GM12878 (cell line): ENCODE data around the gene FBXW8. TPM values are rescaled to one million over a fixed set of nuclear protein-coding genes. Genes with fewer than 3 reads are reported as not detected.

Source experiments
- ATAC-seq: fragments of 200-7000 bp; cut with Tn5 transposase; 3 replicates; pipeline ENCODE4 v1.9.1; 2020; ENCODE audit warnings: mild to moderate bottlenecking, moderate library complexity
- BruUV-seq: library from RNA; stranded (reverse); fragments of 400-500 nt; replicated peaks from 2 replicates; lab custom pipeline; 2021; lab: Mats Ljungman, UMichigan
- CTCF ChIA-PET: fragments of 300-600 bp; sonication (Branson Sonifier 250); formaldehyde crosslinking; extraction: SDS; loops from one replicate; lab custom pipeline; 2021; ENCODE audit warnings: inconsistent platforms; lab: Yijun Ruan, JAX
- POLR2A ChIA-PET: fragments of 350-600 bp; formaldehyde crosslinking; extraction: SDS; loops from one replicate; lab custom pipeline; 2021; ENCODE audit warnings: inconsistent platforms; lab: Charles Lee
- RAD21 ChIA-PET: fragments of 300-600 bp; sonication (Branson Sonifier 250); formaldehyde crosslinking; loops from one replicate; lab custom pipeline; 2023; ENCODE audit warnings: antibody characterized with exemption; ENCODE audit not compliant: unreplicated experiment; lab: Charles Lee
- SMC1A ChIA-PET: fragments of 300-600 bp; sonication (Branson Sonifier 250); formaldehyde crosslinking; loops from one replicate; lab custom pipeline; 2023; ENCODE audit not compliant: unreplicated experiment, uncharacterized antibody; lab: Charles Lee
- DNase-seq: peaks from one replicate; pipeline ENCODE4 v3.0.0-alpha.2; 2011; ENCODE audit warnings: low read depth, low spot score
- FAIRE-seq: peaks from 3 replicates; lab custom pipeline; 2011; peaks lifted over from hg19 to GRCh38; lab: Jason Lieb, UNC
- H2AFZ ChIP-seq: 2 replicates; pipeline ENCODE4 v1.6.0; 2011; ENCODE audit warnings: low read depth, low read length, control low read depth; ENCODE audit not compliant: control insufficient read depth
- H3K27ac ChIP-seq: 2 replicates; pipeline ENCODE4 v1.5.1; 2011; ENCODE audit warnings: control low read depth; ENCODE audit not compliant: control insufficient read depth, insufficient read depth
- H3K27me3 ChIP-seq, 2 experiments: replicated peaks in 1 of 2; 2 replicates each; pipeline versions ENCODE4 v1.6.0 to v1.6.1; 2011; ENCODE audit warnings: low read length in 1 of 2; ENCODE audit not compliant: control insufficient read depth in 2 of 2, insufficient read depth in 2 of 2
- H3K36me3 ChIP-seq, 2 experiments: 2 replicates each; pipeline ENCODE4 v1.5.1; 2011; ENCODE audit warnings: low read length in 1 of 2; ENCODE audit not compliant: control insufficient read depth in 2 of 2, insufficient read depth in 2 of 2
- H3K4me1 ChIP-seq: 2 replicates; pipeline ENCODE4 v1.6.1; 2011; ENCODE audit warnings: mild to moderate bottlenecking, low read length, moderate library complexity, mixed read lengths; ENCODE audit not compliant: control insufficient read depth, insufficient read depth
- H3K4me2 ChIP-seq: 2 replicates; pipeline ENCODE4 v1.6.0; 2011; ENCODE audit warnings: control low read depth; ENCODE audit not compliant: control insufficient read depth, insufficient read depth
- H3K4me3 ChIP-seq: fragments of 200-600 bp; sonication (generic); 2 replicates; pipeline ENCODE4 v1.5.1; 2016
- H3K79me2 ChIP-seq: 2 replicates; pipeline ENCODE4 v1.6.0; 2011; ENCODE audit warnings: low read length; ENCODE audit not compliant: control insufficient read depth, insufficient read depth
- H3K9ac ChIP-seq: 2 replicates; pipeline ENCODE4 v1.8.0; 2011; ENCODE audit warnings: low read length, control low read depth, mixed read lengths; ENCODE audit not compliant: control insufficient read depth, insufficient read depth
- H3K9me3 ChIP-seq: replicated peaks from 3 replicates; pipeline ENCODE4 v1.5.1; 2011; ENCODE audit warnings: mild to moderate bottlenecking, low read length; ENCODE audit not compliant: control insufficient read depth, insufficient read depth
- H4K20me1 ChIP-seq: 2 replicates; pipeline ENCODE4 v1.6.0; 2011; ENCODE audit not compliant: control insufficient read depth, insufficient read depth
- BMI1 ChIP-seq: fragments of 450-650 bp; IDR thresholded peaks from 2 replicates; pipeline ENCODE4 v1.6.1; 2016; ENCODE audit warnings: mild to moderate bottlenecking, moderate library complexity, borderline replicate concordance
- HCFC1 ChIP-seq: fragments of 150-350 bp; IDR thresholded peaks from 2 replicates; pipeline ENCODE4 v1.6.1; 2014; ENCODE audit warnings: low read length
- HDGF ChIP-seq: fragments of 450-650 bp; IDR thresholded peaks from 2 replicates; pipeline ENCODE4 v1.6.1; 2016; ENCODE audit warnings: antibody characterized with exemption
- IKZF2 ChIP-seq, 2 experiments: fragments of 450-650 bp; IDR thresholded peaks; 2 replicates each; pipeline ENCODE4 v1.6.1; 2017; ENCODE audit warnings: mild to moderate bottlenecking in 2 of 2, moderate library complexity in 2 of 2
- KLF5 ChIP-seq: fragments of 450-650 bp; IDR thresholded peaks from 2 replicates; pipeline ENCODE4 v1.6.1; 2014; ENCODE audit warnings: mild to moderate bottlenecking; ENCODE audit not compliant: partially characterized antibody
- NBN ChIP-seq: fragments of 450-650 bp; IDR thresholded peaks from 2 replicates; pipeline ENCODE4 v1.6.1; 2016
- RAD21 ChIP-seq: IDR thresholded peaks from 2 replicates; pipeline ENCODE4 v1.6.1; 2011; ENCODE audit warnings: mild to moderate bottlenecking, low read depth, low read length, moderate library complexity; ENCODE audit not compliant: insufficient read depth
- RUNX3 ChIP-seq: IDR thresholded peaks from 2 replicates; pipeline ENCODE4 v1.6.1; 2012; ENCODE audit warnings: low read length, inconsistent platforms
- SMAD5 ChIP-seq: IDR thresholded peaks from 2 replicates; pipeline ENCODE4 v1.6.1; 2016; ENCODE audit warnings: antibody characterized with exemption, low read depth
- STAT3 ChIP-seq: IDR thresholded peaks from 2 replicates; pipeline ENCODE4 v1.6.1; 2011; ENCODE audit warnings: low read depth, low read length, improper control_type of control experiment
- TBL1XR1 ChIP-seq: IDR thresholded peaks from 2 replicates; pipeline ENCODE4 v1.6.1; 2012; ENCODE audit warnings: low read depth, low read length, improper control_type of control experiment
- YBX1 ChIP-seq: fragments of 450-650 bp; IDR thresholded peaks from 2 replicates; pipeline ENCODE4 v1.6.1; 2016; ENCODE audit warnings: antibody characterized with exemption
- YY1 ChIP-seq: IDR thresholded peaks from 2 replicates; pipeline ENCODE4 v1.6.1; 2011; ENCODE audit warnings: low read depth, mild to moderate bottlenecking, low read length
- ZNF384 ChIP-seq: IDR thresholded peaks from 2 replicates; pipeline ENCODE4 v1.6.1; 2012; ENCODE audit warnings: low read depth, mild to moderate bottlenecking, low read length, improper control_type of control experiment, borderline replicate concordance
- WGBS: methylation state at CpG from one replicate; pipeline ENCODE4 v1.1.6; 2016; ENCODE audit warnings: low lambda C conversion rate; ENCODE audit not compliant: insufficient replicate concordance, insufficient coverage; ENCODE audit errors: missing lambda C conversion rate; 5-methylcytosine and 5-hydroxymethylcytosine counted together
- in situ Hi-C: fragments of 300-500 bp; cut with MboI; formaldehyde crosslinking; loops from 9 replicates; pipeline ENCODE4 v1.14.3; 2018; ENCODE audit warnings: mixed read lengths
- intact Hi-C: fragments of 100-400 bp; cut with micrococcal nuclease; formaldehyde crosslinking; loops from one replicate; pipeline ENCODE4 v1.14.2; 2022; ENCODE audit not compliant: unreplicated experiment
- polyA plus RNA-seq, 11 experiments: library from polyadenylated mRNA; depleted of rRNA in 4 of 11; unstranded in 6 of 11; stranded (reverse) in 5 of 11; fragments of >200 nt; fragmentation: Nextera tagmentation in 4 of 11; fragmentation: Illumina TruSeq in 1 of 11; extraction: Ambion mirVana in 4 of 11; extraction: Trizol in 1 of 11; gene quantifications; 1 replicate in 1 of 11; 2 replicates in 10 of 11; pipeline versions ENCODE4 v1.2.1 to v1.2.3, GENCODE V29; 2011 to 2016; ENCODE audit warnings: inconsistent platforms in 2 of 11, missing spikeins in 2 of 11, low read depth in 1 of 11
- total RNA-seq, 4 experiments: library from RNA; depleted of rRNA in 3 of 4; stranded (reverse); fragments of >200 nt in 3 of 4; fragmentation: Illumina TruSeq in 1 of 4; extraction: Trizol in 1 of 4; gene quantifications; 2 replicates each; pipeline versions ENCODE4 v1.2.1 to v1.2.3, GENCODE V29; 2013 to 2021
- TF ChIP-seq, protein P1 (sequence below): fragments of 450-650 bp; conservative IDR thresholded peaks from 2 replicates; pipeline ENCODE4 v1.6.1; 2017; ENCODE audit warnings: mild to moderate bottlenecking, moderate library complexity
- TF ChIP-seq, protein P2 (sequence below): IDR thresholded peaks from 2 replicates; pipeline ENCODE4 v1.6.1; 2012; ENCODE audit warnings: low read depth, low read length, improper control_type of control experiment

The FBXW8 gene
- total and polyA plus RNA-seq, 10 of the 15 experiments (the other 5 are each of a cell fraction or from before 2014, with no cell fraction given) = 0.49 to 7.5 (median 4.4) TPM

DNA sequence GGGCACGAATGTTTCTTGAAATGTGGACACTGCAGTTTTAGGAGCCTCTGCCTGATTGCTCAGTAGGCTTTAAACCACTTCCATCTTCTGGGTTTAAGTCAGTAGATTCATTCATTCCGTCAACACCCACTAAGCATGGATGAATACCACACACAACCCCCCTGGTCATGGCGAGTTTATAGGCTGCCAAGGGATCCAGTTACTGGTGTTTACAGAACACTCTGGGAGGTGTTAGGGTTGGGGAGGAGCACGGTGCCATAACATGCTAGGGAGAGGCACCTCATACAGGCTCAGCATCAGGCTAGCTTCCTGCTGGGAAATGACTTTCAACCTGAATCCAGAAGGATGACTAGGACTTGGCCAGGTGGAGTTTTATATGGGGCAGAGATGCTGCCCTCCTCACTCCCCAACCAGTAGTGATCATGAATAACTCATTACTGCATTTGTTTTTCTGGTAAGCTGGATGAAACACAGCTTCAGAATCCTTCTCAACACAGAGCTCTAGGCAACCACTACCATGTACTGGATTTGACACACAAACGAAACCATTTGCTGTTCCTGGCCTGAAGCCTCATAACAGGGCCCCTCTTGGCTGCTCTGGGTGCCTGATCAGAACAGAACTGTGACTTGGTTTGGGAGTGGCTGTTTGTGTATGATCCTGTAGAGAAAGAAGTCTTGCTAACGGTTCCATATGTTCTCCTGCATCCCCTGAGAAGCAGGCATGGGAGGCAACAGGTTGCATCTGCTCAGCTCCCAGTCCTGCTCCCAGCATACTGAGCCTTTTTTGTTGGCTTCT is 47.9 kb downstream of the FBXW8 start:
- ChIA-PET RAD21 (no interaction called here), POLR2A (no interaction called here), SMC1A (interaction anchor here (1.0 to 1.6 kb wide), 3 partner anchors 12 to 27 kb away, joined by 3 to 6 read pairs (median 3); no protein-coding TSS in a partner anchor), CTCF (interaction anchor here (0.7 to 1.2 kb wide), 3 partner anchors 19 to 630 kb away, joined by 3 read pairs; no protein-coding TSS in a partner anchor)
- intact Hi-C loops (loop anchor here (10.0 kb wide), 1 partner anchor 254 kb away; no protein-coding TSS in a partner anchor), in situ Hi-C loops (no loop called here)
- TF ChIP-seq RUNX3 (no peak), NBN (no peak), IKZF2 (IDR thresholded peaks at IDR 0.05) (no peak), SMAD5 (no peak), BMI1 (no peak), ZNF384 (no peak), YY1 (no peak), HCFC1 (no peak), TBL1XR1 (no peak), STAT3 (no peak), RAD21 (no peak), YBX1 (no peak), KLF5 (no peak), HDGF (no peak)
- TF ChIP-seq, protein P1, sequence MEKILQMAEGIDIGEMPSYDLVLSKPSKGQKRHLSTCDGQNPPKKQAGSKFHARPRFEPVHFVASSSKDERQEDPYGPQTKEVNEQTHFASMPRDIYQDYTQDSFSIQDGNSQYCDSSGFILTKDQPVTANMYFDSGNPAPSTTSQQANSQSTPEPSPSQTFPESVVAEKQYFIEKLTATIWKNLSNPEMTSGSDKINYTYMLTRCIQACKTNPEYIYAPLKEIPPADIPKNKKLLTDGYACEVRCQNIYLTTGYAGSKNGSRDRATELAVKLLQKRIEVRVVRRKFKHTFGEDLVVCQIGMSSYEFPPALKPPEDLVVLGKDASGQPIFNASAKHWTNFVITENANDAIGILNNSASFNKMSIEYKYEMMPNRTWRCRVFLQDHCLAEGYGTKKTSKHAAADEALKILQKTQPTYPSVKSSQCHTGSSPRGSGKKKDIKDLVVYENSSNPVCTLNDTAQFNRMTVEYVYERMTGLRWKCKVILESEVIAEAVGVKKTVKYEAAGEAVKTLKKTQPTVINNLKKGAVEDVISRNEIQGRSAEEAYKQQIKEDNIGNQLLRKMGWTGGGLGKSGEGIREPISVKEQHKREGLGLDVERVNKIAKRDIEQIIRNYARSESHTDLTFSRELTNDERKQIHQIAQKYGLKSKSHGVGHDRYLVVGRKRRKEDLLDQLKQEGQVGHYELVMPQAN = no peak
- TF ChIP-seq, protein P2, sequence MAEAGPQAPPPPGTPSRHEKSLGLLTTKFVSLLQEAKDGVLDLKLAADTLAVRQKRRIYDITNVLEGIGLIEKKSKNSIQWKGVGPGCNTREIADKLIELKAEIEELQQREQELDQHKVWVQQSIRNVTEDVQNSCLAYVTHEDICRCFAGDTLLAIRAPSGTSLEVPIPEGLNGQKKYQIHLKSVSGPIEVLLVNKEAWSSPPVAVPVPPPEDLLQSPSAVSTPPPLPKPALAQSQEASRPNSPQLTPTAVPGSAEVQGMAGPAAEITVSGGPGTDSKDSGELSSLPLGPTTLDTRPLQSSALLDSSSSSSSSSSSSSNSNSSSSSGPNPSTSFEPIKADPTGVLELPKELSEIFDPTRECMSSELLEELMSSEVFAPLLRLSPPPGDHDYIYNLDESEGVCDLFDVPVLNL = no peak
- Histone ChIP-seq H3K36me3 (no peaks in the 10 kb centered on the region), H3K4me2 (no peak overlapping the region), H4K20me1 (no peaks in the 10 kb centered on the region; the same call in 1 of the 2 replicates), H3K9me3 (no peaks in the 10 kb centered on the region), H3K27ac (no peak overlapping the region), H3K9ac (no peak overlapping the region), H2AFZ (no peak overlapping the region), H3K27me3 (no peaks in the 10 kb centered on the region), H3K4me1 (peaks cover 32% of the 10 kb centered on the region), H3K4me3 (no peak overlapping the region), H3K79me2 (no peaks in the 10 kb centered on the region)
- ATAC-seq = no peak
- FAIRE-seq = no peak
- no peak for DNase-seq
- BruUV-seq = no TSS peak
- 78% methylated on average over 6 of the region's 6 CpGs for WGBS
